ENCODE measurements around the gene ZNF408.

ZNF408 gene

GRCh38 chr11:46676436-46677158 is 24.2 kb upstream of the ZNF408 start:
- no peak for DNase-seq (ENCODE audit: low read depth)

- DNase-seq (ENCODE audit: low read depth): no peak
Observed at GRCh38 chr11:46677169-46677568, 23.7 kb upstream of the ZNF408 start.

- no peak for DNase-seq (ENCODE audit: low read depth)
Observed at GRCh38 chr11:46677991-46678740, 22.7 kb upstream of the ZNF408 start.

- DNase-seq (ENCODE audit: low read depth): no peak
Observed at GRCh38 chr11:46678741-46679130, 22.1 kb upstream of the ZNF408 start.

GRCh38 chr11:46679241-46680163 is 21.3 kb upstream of the ZNF408 start:
- no peak for DNase-seq (ENCODE audit: low read depth)

GRCh38 chr11:46680164-46680760 is 20.6 kb upstream of the ZNF408 start:
- no peak for DNase-seq (ENCODE audit: low read depth)

GRCh38 chr11:46680815-46681214 is 20.0 kb upstream of the ZNF408 start:
- no peak for DNase-seq (ENCODE audit: low read depth)

- DNase-seq (ENCODE audit: low read depth): no peak
Observed at GRCh38 chr11:46681814-46682213, 19.0 kb upstream of the ZNF408 start.

GRCh38 chr11:46682773-46683752 is 17.8 kb upstream of the ZNF408 start:
- DNase-seq (ENCODE audit: low read depth): no peak

- DNase-seq (ENCODE audit: low read depth): no peak
Observed at GRCh38 chr11:46684367-46684766, 16.5 kb upstream of the ZNF408 start.

GRCh38 chr11:46686886-46687795 is 13.7 kb upstream of the ZNF408 start:
- peak; percentile 17 for DNase-seq (ENCODE audit: low read depth)

- DNase-seq (ENCODE audit: low read depth): no peak
Observed at GRCh38 chr11:46690702-46691101, 10.1 kb upstream of the ZNF408 start.

GRCh38 chr11:46692450-46692849 is 8.4 kb upstream of the ZNF408 start:
- no peak for DNase-seq (ENCODE audit: low read depth)

- no peak for DNase-seq (ENCODE audit: low read depth)
Observed at GRCh38 chr11:46693597-46694012, 7.2 kb upstream of the ZNF408 start.

- DNase-seq (ENCODE audit: low read depth): no peak
Observed at GRCh38 chr11:46694072-46694471, 6.8 kb upstream of the ZNF408 start.

- no peak for DNase-seq (ENCODE audit: low read depth)
Observed at GRCh38 chr11:46694607-46695006, 6.2 kb upstream of the ZNF408 start.

- no peak for DNase-seq (ENCODE audit: low read depth)
Observed at GRCh38 chr11:46695345-46696211, 5.3 kb upstream of the ZNF408 start.

- DNase-seq (ENCODE audit: low read depth): no peak
Observed at GRCh38 chr11:46696212-46696558, 4.6 kb upstream of the ZNF408 start.

GRCh38 chr11:46697303-46697702 is 3.5 kb upstream of the ZNF408 start:
- no peak for DNase-seq (ENCODE audit: low read depth)

Data from fibroblast of the conjunctiva (primary cell).